GM19438 (cell line): Measurements from ENCODE around the gene POFUT1.
"Not testable (repeated sequence)": the region's sequence is repeated elsewhere in the genome, so short reads cannot be mapped to it uniquely, and the experiment has no call there.

Experiments
- ATAC-seq: cut with Tn5 transposase; IDR thresholded peaks from one replicate; pipeline ENCODE4 v1.9.1; 2021; ENCODE audit warnings: low read depth; ENCODE audit not compliant: unreplicated experiment

The POFUT1 gene

GRCh38 chr20:32263398-32263954 lies 55.8 kb downstream of the POFUT1 start:
- ATAC-seq, result no peak

DNA sequence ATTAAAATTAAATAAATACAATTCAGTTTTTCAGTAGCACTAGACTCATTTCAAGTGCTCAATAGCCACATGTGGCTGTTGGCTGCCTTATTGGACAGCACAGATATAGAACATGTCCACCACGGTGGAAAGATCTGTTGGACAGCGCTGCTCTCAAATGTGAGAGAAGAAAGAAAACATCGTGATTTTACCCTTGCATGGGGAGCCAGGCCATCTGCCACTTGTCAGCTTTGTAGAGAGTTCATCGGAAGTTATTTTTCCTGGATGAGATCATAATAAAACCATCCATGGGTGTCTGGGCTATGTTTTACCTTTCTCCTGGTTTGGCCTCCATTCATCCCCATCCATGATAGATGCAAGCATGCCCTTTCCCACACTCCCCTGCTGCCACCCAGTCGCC lies 63.9 kb downstream of the POFUT1 start:
- no peak for ATAC-seq

DNA sequence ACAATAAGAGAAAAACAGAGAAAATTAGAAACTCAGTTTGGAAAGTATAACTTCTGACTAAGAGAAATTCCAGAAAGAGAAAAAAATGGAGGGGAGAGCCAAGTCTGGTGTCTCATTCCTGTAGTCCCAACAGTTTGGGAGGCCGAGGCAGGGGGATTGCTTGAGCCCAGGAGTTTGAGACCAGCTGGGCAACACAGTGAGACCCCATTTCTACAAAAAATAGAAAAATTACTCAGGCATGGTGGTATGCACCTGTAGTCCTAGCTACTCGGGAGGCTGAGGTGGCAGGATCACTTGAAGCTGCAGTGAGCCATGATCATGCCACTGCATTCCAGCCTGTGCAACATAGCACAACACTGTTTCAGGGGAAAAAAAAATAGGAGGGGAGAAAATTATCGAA lies 66.7 kb downstream of the POFUT1 start:
- no peak for ATAC-seq

DNA sequence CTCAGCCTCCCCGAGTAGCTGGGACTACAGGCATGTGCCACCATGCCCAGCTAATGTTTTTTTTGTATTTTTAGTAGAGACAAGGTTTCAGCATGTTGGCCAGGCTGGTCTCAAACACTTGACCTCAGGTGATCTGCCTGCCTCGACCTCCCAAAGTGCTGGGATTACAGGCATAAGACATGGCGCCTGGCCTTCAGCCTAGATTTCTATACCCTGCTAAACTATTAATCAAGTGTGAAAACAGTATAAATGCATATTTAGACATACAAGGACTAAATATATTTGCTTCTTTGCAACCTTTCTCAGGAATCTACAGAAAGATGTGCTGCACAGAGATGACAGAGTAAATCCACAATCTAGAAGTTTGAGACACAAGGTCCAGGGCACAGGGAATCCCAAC lies 67.5 kb downstream of the POFUT1 start:
- not testable (repeated sequence) for ATAC-seq

DNA sequence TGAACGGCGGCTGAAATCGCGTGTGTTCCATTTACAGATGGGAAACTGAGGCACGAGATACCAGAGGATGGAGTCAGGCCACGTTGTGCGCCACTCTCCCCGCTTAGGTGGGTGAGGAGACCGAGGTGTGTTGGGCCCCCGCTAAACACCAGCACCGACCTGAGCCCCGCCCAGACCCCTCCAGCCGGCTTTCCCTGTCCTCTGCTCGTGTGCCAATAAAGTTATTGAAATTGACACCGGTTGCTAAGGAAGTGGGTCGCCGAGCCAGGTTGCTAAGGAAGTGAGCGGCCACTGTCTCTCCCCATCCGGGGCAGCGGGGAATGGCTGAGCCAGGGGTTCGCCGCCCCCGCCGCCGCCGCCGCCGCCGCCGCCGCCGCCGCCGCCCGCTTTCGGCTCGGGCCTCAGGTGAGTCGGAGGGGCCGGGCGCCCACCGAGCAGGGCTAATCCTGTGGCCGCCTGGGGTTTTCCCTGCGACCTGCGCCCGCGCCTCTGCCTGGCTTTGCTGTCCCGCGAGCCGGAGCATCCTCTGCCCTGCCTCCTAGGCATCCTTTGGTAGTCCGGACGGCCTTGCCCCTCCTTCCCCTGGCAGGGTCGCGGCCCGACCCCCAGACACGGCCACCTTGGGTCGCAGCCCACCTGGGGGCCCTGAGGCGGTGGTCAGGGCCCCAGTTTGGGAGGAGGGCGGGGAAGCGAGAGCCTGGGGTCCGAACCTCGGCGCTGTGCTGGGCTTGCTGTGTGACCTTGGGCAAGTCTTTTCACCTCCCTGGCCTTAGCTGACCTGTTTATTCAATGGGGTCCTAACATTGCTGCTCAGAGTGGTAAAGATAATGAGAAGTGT lies 69.9 kb downstream of the POFUT1 start, which contains the start of gene KIF3B:
KIF3B (plus strand) TSS at position 291 of the 838 bp plus-strand sequence. CDS start 32,127 bp downstream, outside the sequence.
- peak; percentile 90 for ATAC-seq

DNA sequence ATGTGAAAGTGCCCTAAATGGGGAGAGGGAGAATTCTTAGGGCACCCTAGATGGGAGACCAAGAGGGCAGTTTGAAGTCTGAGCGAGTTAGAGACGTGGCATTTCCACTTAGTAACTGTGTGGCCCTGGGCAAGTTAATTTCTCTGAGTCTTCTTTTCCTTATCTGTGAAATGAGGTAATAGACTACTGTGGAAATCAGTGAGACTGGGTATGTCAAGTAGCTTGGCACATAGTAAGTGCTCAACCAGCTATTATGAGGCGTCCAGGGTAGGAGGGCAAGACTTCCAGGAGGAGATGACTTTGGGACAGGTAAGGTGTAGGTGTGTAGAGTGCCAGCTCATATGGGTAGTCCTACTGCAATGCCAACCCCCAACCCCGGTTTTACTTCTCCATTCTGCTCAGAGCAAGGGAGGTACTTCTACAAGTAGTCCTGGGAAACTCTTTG lies 70.5 kb downstream of the POFUT1 start:
- no peak for ATAC-seq

GRCh38 chr20:32281711-32282110 lies 74.0 kb downstream of the POFUT1 start:
- no peak for ATAC-seq

GRCh38 chr20:32282461-32282860 lies 74.8 kb downstream of the POFUT1 start:
- ATAC-seq, result no peak

DNA sequence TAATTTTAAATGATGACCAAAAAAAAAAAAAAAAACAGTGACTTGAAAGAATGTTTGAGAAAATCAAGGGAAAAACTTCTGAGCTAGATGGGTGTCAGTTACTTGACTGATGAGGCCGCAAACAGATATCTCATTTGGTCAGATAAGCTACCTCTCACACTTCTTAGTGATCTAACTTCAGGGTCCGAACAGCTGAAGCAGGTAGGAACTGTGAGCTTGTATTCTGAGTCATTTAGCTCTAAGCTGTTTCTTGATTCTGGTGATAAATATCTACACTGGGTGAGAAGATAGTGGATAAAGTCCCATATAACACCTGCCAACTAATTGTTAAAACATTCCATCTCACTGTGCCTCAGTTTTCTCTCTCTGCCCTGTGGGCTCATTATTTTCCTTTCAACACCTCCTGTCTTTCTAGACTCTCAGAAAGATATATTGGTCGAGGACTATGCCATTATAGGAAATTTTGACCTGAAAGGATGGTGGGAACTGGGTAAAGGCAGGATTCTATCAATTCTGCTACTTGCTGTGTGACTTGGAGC lies 77.5 kb downstream of the POFUT1 start:
- no peak for ATAC-seq

- ATAC-seq, result peak; percentile 58
Measured at GRCh38 chr20:32285621-32286371, 78.1 kb downstream of the POFUT1 start.

- ATAC-seq, result no peak
Measured at GRCh38 chr20:32287231-32287638, 79.6 kb downstream of the POFUT1 start.
